Effector memory CD4-positive, alpha-beta T cell (primary cell): ENCODE results near the gene KCNA10.
"Not testable (repeated sequence)": the region's sequence is repeated elsewhere in the genome, so short reads cannot be mapped to it uniquely, and the experiment has no call there.

Experiments used
- DNase-seq, 3 donors: peaks; one replicate each; pipeline ENCODE4 v3.0.0-alpha.2; 2020
- H3K27ac ChIP-seq: 2 replicates; pipeline ENCODE4 v1.7.0; 2013; ENCODE audit warnings: mild to moderate bottlenecking, low read length, moderate library complexity; ENCODE audit not compliant: insufficient read depth, poor library complexity, severe bottlenecking
- H3K27me3 ChIP-seq: replicated peaks from 2 replicates; pipeline ENCODE4 v1.7.0; 2013; ENCODE audit warnings: mild to moderate bottlenecking, low read length; ENCODE audit not compliant: insufficient read depth, control insufficient read depth, poor library complexity, severe bottlenecking
- H3K36me3 ChIP-seq: 2 replicates; pipeline ENCODE4 v1.7.0; 2013; ENCODE audit warnings: mild to moderate bottlenecking, low read length, moderate library complexity; ENCODE audit not compliant: control insufficient read depth, insufficient read depth
- H3K4me1 ChIP-seq: 2 replicates; pipeline ENCODE4 v1.7.0; 2013; ENCODE audit warnings: low read length, mild to moderate bottlenecking; ENCODE audit not compliant: control insufficient read depth, insufficient read depth, poor library complexity, severe bottlenecking
- H3K4me3 ChIP-seq: 2 replicates; pipeline ENCODE4 v1.7.0; 2013; ENCODE audit warnings: low read length, low read depth, mild to moderate bottlenecking; ENCODE audit not compliant: insufficient read depth, poor library complexity, severe bottlenecking
- H3K9me3 ChIP-seq: 2 replicates; pipeline ENCODE4 v1.7.0; 2013; ENCODE audit warnings: mild to moderate bottlenecking, low read length, moderate library complexity; ENCODE audit not compliant: control insufficient read depth

Gene KCNA10

GRCh38 chr1:110515891-110516290 is 3.1 kb downstream of the KCNA10 start:
- no peaks in the 10 kb centered on the region for H3K9me3 ChIP-seq
- H3K36me3 ChIP-seq, result no peaks in the 10 kb centered on the region
- no peaks in the 10 kb centered on the region for H3K4me1 ChIP-seq
- no peak for DNase-seq
- no peaks in the 10 kb centered on the region for H3K27me3 ChIP-seq
- no peak overlapping the region for H3K27ac ChIP-seq
- no peak overlapping the region for H3K4me3 ChIP-seq

DNA sequence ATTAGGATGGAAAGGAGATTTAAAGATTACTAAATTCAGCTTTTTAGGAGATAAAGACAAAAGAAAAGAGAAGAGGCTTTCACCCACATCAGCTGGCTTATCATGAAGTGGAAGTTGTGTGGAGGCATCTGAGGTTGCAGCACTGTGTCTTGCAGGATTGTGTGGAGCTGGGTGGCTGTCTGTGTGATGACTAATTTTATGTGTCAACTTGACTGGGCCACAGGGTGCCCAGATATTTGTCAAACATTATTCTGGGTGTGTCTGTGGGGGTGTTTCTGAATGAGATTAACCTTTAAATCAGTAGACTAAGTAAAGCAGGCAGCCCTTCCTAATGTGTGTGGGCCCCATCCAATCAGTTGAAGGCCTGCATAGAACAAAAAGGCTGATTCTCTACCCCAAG is 3.9 kb downstream of the KCNA10 start:
- DNase-seq, result no peak
- Histone ChIP-seq H3K4me1 (no peaks in the 10 kb centered on the region), H3K9me3 (no peaks in the 10 kb centered on the region), H3K27me3 (no peaks in the 10 kb centered on the region), H3K36me3 (no peaks in the 10 kb centered on the region), H3K4me3 (no peak overlapping the region), H3K27ac (no peak overlapping the region)

DNA sequence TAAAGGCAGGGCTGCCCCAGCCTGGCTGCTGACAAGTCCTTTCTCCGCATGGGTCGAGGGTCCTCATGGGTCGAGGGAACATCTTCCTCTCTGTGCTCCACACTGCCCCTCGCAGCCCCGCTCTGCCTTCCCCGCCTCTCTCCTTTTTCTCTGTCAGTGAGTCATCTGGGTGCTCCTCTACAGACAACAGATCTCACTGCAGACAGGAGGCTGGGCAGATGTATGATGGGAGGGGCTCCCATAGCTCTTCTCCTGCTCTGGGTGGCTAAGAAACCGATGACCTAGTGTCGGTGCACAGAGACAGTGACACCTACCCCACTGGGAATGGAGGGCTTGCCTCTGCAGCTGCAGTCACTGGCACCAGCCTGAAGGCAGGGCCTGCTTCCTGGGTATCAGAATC is 5.5 kb downstream of the KCNA10 start:
- H3K9me3 ChIP-seq, result no peaks in the 10 kb centered on the region
- no peak overlapping the region for H3K4me3 ChIP-seq
- no peak for DNase-seq
- no peaks in the 10 kb centered on the region for H3K4me1 ChIP-seq
- no peak overlapping the region for H3K27ac ChIP-seq
- H3K27me3 ChIP-seq, result no peaks in the 10 kb centered on the region
- H3K36me3 ChIP-seq, result no peaks in the 10 kb centered on the region

GRCh38 chr1:110511436-110511835 is 7.5 kb downstream of the KCNA10 start:
- no peaks in the 10 kb centered on the region for H3K4me1 ChIP-seq
- no peak overlapping the region for H3K4me3 ChIP-seq
- H3K36me3 ChIP-seq, result no peaks in the 10 kb centered on the region
- no peaks in the 10 kb centered on the region for H3K27me3 ChIP-seq
- H3K27ac ChIP-seq, result no peak overlapping the region
- H3K9me3 ChIP-seq, result no peaks in the 10 kb centered on the region
- DNase-seq, result no peak

DNA sequence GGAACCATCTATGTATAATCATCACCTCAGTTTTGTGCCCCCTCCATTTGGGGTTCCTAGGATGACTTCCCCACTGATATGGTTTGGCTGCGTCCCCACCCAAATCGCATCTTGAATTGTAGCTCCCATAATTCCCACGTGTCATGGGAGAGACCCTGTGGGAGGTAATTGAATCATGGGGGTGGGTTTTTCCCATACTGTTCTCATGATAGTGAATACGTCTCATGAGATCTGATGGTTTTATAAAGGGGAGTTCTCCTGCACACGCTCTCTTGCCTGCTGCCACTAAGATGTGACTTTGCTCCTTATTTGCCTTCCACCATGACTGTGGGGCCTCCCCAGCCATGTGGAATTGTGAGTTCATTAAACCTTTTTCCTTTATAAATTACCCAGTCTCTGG is 8.1 kb downstream of the KCNA10 start:
- H3K36me3 ChIP-seq, H3K4me1 ChIP-seq, H3K4me3 ChIP-seq, H3K27me3 ChIP-seq, H3K27ac ChIP-seq, DNase-seq, H3K9me3 ChIP-seq: not testable (repeated sequence)

DNA sequence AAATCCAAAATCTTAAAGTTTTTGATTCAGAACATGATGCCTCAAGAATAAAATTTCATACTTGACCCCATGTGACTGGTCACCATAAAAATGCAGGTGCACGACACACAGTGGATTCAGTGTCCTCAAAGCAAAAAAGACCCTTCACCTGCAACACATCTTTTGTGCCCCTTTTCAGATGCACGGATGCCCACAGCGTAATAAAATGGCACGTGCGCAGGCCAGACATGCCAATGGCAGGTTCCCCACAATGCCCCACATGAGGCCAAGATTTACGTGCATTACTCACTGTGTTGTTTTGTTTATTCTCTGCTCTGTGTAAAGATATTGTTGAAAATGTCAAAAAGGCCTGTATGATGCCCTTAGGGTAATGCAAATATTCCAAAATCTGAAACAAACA is 9.3 kb downstream of the KCNA10 start:
- Histone ChIP-seq H3K36me3 (no peaks in the 10 kb centered on the region), H3K27me3 (no peaks in the 10 kb centered on the region), H3K27ac (no peak overlapping the region), H3K4me3 (no peak overlapping the region), H3K9me3 (no peaks in the 10 kb centered on the region), H3K4me1 (no peaks in the 10 kb centered on the region)
- no peak for DNase-seq

DNA sequence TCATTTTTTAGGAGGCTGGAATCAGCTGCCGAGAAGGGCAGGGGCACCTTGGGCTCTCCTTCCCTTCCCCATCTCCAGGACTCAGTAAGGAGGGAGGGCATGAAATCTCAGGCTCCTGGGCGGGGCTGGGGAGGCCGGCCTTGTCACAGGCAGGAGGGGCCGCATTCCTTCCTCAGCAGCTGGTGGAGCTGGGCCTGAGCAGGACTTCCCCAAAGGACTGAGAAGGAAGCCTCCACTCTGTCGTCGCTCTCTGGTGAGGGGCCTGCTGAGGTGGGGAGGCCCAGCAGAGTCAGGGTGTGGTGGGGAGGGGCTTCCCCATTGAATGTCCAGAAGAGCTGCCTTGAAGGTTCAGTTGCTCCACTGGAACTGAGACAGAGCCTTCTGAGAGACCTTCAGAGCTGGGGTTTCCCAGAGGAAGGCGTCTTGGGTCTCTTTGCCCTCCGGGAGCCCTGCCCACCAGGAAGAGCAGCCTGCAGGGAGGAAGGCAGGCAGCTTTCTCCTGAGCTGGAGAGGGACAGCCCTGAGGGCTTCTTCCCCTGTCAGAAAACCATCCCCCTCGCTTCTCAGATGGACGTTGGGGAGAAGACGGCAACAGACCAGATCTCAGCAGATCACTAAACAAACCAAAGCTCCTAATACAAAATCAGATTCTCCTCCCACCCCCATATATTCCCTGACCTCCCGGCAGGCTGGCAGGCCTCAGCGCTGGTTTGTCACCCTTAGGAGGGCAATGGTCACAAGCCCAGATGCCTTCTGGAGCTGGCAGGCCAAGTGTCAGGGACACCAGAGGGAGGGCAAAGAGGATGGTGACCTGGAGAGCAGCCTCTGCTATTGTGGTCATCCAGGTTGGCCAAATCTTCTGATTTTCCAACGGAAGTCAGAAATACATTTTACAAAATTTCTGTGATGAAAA is 10.7 kb downstream of the KCNA10 start:
- H3K27ac ChIP-seq, result no peak overlapping the region
- H3K36me3 ChIP-seq, result no peaks in the 10 kb centered on the region
- no peaks in the 10 kb centered on the region for H3K9me3 ChIP-seq
- no peaks in the 10 kb centered on the region for H3K27me3 ChIP-seq
- no peak overlapping the region for H3K4me3 ChIP-seq
- H3K4me1 ChIP-seq, result no peaks in the 10 kb centered on the region
- DNase-seq, result no peak

GRCh38 chr1:110506541-110506940 is 12.4 kb downstream of the KCNA10 start:
- H3K27ac ChIP-seq, result no peak overlapping the region
- no peaks in the 10 kb centered on the region for H3K9me3 ChIP-seq
- H3K4me1 ChIP-seq, result no peaks in the 10 kb centered on the region
- no peaks in the 10 kb centered on the region for H3K36me3 ChIP-seq
- DNase-seq, result no peak
- H3K4me3 ChIP-seq, result no peak overlapping the region
- H3K27me3 ChIP-seq, result no peaks in the 10 kb centered on the region

GRCh38 chr1:110505596-110505995 is 13.4 kb downstream of the KCNA10 start:
- no peaks in the 10 kb centered on the region for H3K36me3 ChIP-seq
- no peak overlapping the region for H3K4me3 ChIP-seq
- DNase-seq, result no peak
- H3K27ac ChIP-seq, result no peak overlapping the region
- no peaks in the 10 kb centered on the region for H3K27me3 ChIP-seq
- no peaks in the 10 kb centered on the region for H3K9me3 ChIP-seq
- H3K4me1 ChIP-seq, result no peaks in the 10 kb centered on the region

DNA sequence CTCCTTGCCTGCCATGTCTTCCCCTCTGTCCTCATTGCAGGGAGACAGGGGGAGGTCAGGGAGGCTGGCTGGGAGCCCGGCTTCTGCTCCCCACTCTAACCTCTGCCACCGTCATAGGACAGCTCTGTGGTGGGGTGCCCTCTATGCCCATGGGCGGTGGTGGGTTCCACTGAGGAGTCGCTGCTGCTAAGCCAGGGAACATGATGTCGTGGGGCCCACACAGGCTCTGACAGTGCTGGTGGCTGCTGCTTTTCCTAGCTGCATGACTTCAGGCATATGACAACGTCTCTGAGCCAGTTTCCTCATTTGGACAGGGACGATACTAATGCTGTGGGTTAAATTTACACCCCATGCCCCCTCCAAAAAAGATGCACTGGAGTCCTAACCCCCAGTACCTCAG is 14.7 kb downstream of the KCNA10 start:
- no peaks in the 10 kb centered on the region for H3K27me3 ChIP-seq
- no peak overlapping the region for H3K27ac ChIP-seq
- no peaks in the 10 kb centered on the region for H3K4me1 ChIP-seq
- DNase-seq, result no peak
- no peaks in the 10 kb centered on the region for H3K36me3 ChIP-seq
- H3K4me3 ChIP-seq, result no peak overlapping the region
- H3K9me3 ChIP-seq, result no peaks in the 10 kb centered on the region
